OCI-LY3 (cell line): ENCODE data around the gene ARID3B.

Source experiments
- EZH2phosphoT487 ChIP-seq: fragments of 200-600 bp; shearing (Covaris generic); IDR thresholded peaks from 2 replicates; pipeline ENCODE4 v1.6.1; 2018; ENCODE audit warnings: antibody characterized with exemption, mixed run types, low read depth
- TF ChIP-seq, protein P1 (sequence below): fragments of 200-600, 300-600 bp; sonication (generic); IDR thresholded peaks from 2 replicates; pipeline ENCODE4 v1.5.1; 2014; ENCODE audit warnings: antibody characterized with exemption, low read length, low read depth

DNA sequence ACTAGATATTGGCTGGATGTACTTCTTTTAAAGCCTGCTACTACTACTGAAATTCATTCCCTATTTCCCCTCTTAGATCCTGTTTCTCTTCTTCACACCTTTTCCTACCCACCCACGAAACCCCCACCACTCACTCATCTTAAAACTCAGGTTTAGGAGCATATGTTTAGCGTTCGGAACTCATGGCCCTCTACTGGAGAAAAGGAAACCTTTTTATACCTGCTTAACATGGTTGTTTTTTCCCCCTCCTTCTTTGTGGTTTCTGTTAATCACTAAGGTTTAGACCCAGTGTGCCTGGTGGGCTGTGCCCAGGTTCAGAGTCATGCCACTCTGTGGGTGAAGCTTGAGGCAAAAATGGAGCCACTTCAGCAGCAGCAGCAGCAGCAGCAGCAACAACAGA, 2.6 kb downstream of the ARID3B start:
- TF ChIP-seq, protein P1, sequence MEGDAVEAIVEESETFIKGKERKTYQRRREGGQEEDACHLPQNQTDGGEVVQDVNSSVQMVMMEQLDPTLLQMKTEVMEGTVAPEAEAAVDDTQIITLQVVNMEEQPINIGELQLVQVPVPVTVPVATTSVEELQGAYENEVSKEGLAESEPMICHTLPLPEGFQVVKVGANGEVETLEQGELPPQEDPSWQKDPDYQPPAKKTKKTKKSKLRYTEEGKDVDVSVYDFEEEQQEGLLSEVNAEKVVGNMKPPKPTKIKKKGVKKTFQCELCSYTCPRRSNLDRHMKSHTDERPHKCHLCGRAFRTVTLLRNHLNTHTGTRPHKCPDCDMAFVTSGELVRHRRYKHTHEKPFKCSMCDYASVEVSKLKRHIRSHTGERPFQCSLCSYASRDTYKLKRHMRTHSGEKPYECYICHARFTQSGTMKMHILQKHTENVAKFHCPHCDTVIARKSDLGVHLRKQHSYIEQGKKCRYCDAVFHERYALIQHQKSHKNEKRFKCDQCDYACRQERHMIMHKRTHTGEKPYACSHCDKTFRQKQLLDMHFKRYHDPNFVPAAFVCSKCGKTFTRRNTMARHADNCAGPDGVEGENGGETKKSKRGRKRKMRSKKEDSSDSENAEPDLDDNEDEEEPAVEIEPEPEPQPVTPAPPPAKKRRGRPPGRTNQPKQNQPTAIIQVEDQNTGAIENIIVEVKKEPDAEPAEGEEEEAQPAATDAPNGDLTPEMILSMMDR, result peak; percentile 47
- no peak for TF ChIP-seq EZH2phosphoT487
